Measurements from ENCODE around the gene GBX2. TPM values are rescaled to one million over a fixed set of nuclear protein-coding genes. Genes with fewer than 3 reads are reported as not detected.

GBX2 gene
- total and polyA plus RNA-seq, 2 experiments from 2014 or later, result 0.99 to 1.3 TPM

- TF ChIP-seq, protein P1, sequence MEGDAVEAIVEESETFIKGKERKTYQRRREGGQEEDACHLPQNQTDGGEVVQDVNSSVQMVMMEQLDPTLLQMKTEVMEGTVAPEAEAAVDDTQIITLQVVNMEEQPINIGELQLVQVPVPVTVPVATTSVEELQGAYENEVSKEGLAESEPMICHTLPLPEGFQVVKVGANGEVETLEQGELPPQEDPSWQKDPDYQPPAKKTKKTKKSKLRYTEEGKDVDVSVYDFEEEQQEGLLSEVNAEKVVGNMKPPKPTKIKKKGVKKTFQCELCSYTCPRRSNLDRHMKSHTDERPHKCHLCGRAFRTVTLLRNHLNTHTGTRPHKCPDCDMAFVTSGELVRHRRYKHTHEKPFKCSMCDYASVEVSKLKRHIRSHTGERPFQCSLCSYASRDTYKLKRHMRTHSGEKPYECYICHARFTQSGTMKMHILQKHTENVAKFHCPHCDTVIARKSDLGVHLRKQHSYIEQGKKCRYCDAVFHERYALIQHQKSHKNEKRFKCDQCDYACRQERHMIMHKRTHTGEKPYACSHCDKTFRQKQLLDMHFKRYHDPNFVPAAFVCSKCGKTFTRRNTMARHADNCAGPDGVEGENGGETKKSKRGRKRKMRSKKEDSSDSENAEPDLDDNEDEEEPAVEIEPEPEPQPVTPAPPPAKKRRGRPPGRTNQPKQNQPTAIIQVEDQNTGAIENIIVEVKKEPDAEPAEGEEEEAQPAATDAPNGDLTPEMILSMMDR (conservative IDR thresholded peaks at IDR 0.05; ENCODE audit: low read depth in 2 of 2), result no peak
- no peak for TF ChIP-seq ZNF114 (CRISPR knock-in tag; IDR thresholded peaks at IDR 0.05)
- no peak for TF ChIP-seq CREB1 (CRISPR knock-in tag; IDR thresholded peaks at IDR 0.05; ENCODE audit: low read depth)
- no peak for TF ChIP-seq REST (IDR thresholded peaks at IDR 0.05; ENCODE audit: unreplicated experiment)
- TF ChIP-seq, protein P2, sequence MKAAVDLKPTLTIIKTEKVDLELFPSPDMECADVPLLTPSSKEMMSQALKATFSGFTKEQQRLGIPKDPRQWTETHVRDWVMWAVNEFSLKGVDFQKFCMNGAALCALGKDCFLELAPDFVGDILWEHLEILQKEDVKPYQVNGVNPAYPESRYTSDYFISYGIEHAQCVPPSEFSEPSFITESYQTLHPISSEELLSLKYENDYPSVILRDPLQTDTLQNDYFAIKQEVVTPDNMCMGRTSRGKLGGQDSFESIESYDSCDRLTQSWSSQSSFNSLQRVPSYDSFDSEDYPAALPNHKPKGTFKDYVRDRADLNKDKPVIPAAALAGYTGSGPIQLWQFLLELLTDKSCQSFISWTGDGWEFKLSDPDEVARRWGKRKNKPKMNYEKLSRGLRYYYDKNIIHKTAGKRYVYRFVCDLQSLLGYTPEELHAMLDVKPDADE (IDR thresholded peaks at IDR 0.05), result no peak
- no peak for TF ChIP-seq ZNF331 (CRISPR knock-in tag; IDR thresholded peaks at IDR 0.05; ENCODE audit: low read depth)
- no peak for TF ChIP-seq POLR2AphosphoS5 (IDR thresholded peaks at IDR 0.05; ENCODE audit: low read depth)
- no peak for TF ChIP-seq EZH2 (IDR thresholded peaks at IDR 0.05; ENCODE audit: low read depth, unreplicated experiment)
- no peak for TF ChIP-seq EZH2phosphoT487 (IDR thresholded peaks at IDR 0.05; ENCODE audit: unreplicated experiment)
- no peak for TF ChIP-seq JUNB (IDR thresholded peaks at IDR 0.05; ENCODE audit: unreplicated experiment)
- no peak for TF ChIP-seq ZNF462 (CRISPR knock-in tag; IDR thresholded peaks at IDR 0.05)
- Histone ChIP-seq H3F3A (replicated peaks; ENCODE audit: low read depth) (0 out of 2 replicates have a peak, but pooled peaks cover 7% of the 10 kb centered on the region), H3K9me2 (ENCODE audit: insufficient read depth) (no peaks in the 10 kb centered on the region), H2AFZ (no peak overlapping the region), H3K4me1 (ENCODE audit: insufficient read depth) (peaks cover 16% of the 10 kb centered on the region), H3K4me3 (no peak overlapping the region), H3K4me2 (no peak overlapping the region), H3K36me3 (ENCODE audit: insufficient read depth) (no peaks in the 10 kb centered on the region), H3K27ac (ENCODE audit: low read depth) (no peak overlapping the region), H3K27me3 (ENCODE audit: insufficient read depth) (peaks cover 74% of the 10 kb centered on the region), H4K20me1 (replicated peaks; ENCODE audit: insufficient read depth) (no peaks in the 10 kb centered on the region), H3K79me2 (replicated peaks; ENCODE audit: insufficient read depth) (no peaks in the 10 kb centered on the region)
- Mint-ChIP-seq H3K27ac (no peak overlapping the region), H3K36me3 (ENCODE audit: low read depth) (peaks cover 7% of the 10 kb centered on the region; the same call in 2 of the 3 replicates), H3K4me1 (peaks cover 27% of the 10 kb centered on the region), H3K4me3 (no peak overlapping the region), H3K27me3 (ENCODE audit: insufficient read depth, low read depth, poor library complexity) (peaks cover 63% of the 10 kb centered on the region), H3K9me3 (peaks cover 19% of the 10 kb centered on the region)
- no peak for DNase-seq (ENCODE audit: low spot score)
- ATAC-seq, result no peak
Measured at GRCh38 chr2:236156095-236156859, 11.9 kb downstream of the GBX2 start.
